ENCODE results near the gene C1orf210. TPM values are rescaled to one million over a fixed set of nuclear protein-coding genes. Genes with fewer than 3 reads are reported as not detected.

The C1orf210 gene
- total RNA-seq, 1 donor from 2014 or later = not detected

GRCh38 chr1:43307458-43308158 lies 22.2 kb upstream of the C1orf210 start:
- Mint-ChIP-seq H3K36me3 (ENCODE audit: low read depth) (no peaks in the 10 kb centered on the region), H3K27ac (no peak overlapping the region), H3K4me3 (no peak overlapping the region), H3K27me3 (ENCODE audit: insufficient read depth) (peaks cover 7% of the 10 kb centered on the region), H3K4me1 (ENCODE audit: low read depth) (no peaks in the 10 kb centered on the region), H3K9me3 (no peaks in the 10 kb centered on the region)
- intact Hi-C loops (cut with micrococcal nuclease) = no loop called here
- no peak for DNase-seq (ENCODE audit: low spot score)

- no peak overlapping the region for H3K4me3 Mint-ChIP-seq
- no peaks in the 10 kb centered on the region for H3K4me1 Mint-ChIP-seq (ENCODE audit: low read depth)
- DNase-seq (ENCODE audit: low spot score) = no peak
- peaks cover 7% of the 10 kb centered on the region for H3K27me3 Mint-ChIP-seq (ENCODE audit: insufficient read depth)
- no peaks in the 10 kb centered on the region for H3K9me3 Mint-ChIP-seq
- intact Hi-C loops (cut with micrococcal nuclease) = no loop called here
- no peaks in the 10 kb centered on the region for H3K36me3 Mint-ChIP-seq (ENCODE audit: low read depth)
- no peak overlapping the region for H3K27ac Mint-ChIP-seq
These were observed 21.5 kb upstream of the C1orf210 start for GRCh38 chr1:43306688-43307457.

DNA sequence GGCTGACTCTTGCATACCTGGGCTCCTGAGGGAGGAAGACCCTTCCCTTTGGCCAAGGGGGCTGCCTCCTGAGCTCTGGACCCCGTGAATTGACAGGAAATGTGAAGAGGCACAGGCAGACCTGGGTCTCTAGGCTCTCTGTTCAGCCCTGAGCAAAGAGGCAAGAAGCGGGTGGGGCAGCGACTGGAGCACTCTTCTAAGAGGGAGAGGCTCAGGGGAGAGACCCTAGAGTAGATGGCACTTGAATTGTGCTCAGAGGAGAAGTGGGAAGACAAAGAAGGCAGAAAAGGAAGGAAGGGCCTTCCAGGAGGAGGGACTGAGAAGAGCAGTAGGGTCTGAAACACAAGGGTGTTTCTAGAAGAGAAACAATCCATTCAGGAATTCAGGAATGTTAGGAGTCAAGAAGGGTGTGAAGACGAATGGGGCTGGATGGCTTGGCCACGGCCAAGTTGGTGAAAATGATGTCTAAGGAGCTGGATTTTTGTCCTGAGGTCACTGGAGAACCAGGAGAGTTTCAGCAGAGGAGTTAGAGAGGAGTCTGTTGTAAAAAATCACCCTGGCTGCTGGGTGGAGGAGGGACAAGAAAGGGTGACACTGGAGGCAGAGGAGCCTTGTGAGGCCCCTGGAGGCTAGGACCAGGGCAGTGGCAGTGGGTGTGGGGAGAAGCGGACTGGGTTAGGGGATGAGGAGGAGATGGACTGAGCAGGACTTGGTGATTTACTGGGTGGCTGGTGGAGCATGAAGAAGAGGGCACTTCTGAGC lies 20.7 kb upstream of the C1orf210 start:
- Mint-ChIP-seq H3K27me3 (ENCODE audit: insufficient read depth) (peaks cover 7% of the 10 kb centered on the region), H3K27ac (no peak overlapping the region)
- intact Hi-C loops (cut with micrococcal nuclease) = no loop called here

GRCh38 chr1:43305461-43305860 lies 20.1 kb upstream of the C1orf210 start:
- Mint-ChIP-seq H3K27me3 (ENCODE audit: insufficient read depth) (peaks cover 6% of the 10 kb centered on the region), H3K4me3 (no peak overlapping the region), H3K9me3 (no peaks in the 10 kb centered on the region), H3K4me1 (ENCODE audit: low read depth) (no peaks in the 10 kb centered on the region), H3K36me3 (ENCODE audit: low read depth) (no peaks in the 10 kb centered on the region), H3K27ac (no peak overlapping the region)
- intact Hi-C loops (cut with micrococcal nuclease) = no loop called here
- DNase-seq (ENCODE audit: low spot score) = no peak

More for the DNA sequence above, 20.7 kb upstream of the C1orf210 start:
- H3K4me3 Mint-ChIP-seq = no peak overlapping the region
- DNase-seq (ENCODE audit: low spot score) = no peak
- H3K36me3 Mint-ChIP-seq (ENCODE audit: low read depth) = no peaks in the 10 kb centered on the region
- H3K9me3 Mint-ChIP-seq = no peaks in the 10 kb centered on the region
- H3K4me1 Mint-ChIP-seq (ENCODE audit: low read depth) = no peaks in the 10 kb centered on the region

- intact Hi-C loops (cut with micrococcal nuclease) = no loop called here
- Mint-ChIP-seq H3K9me3 (no peaks in the 10 kb centered on the region), H3K36me3 (ENCODE audit: low read depth) (no peaks in the 10 kb centered on the region), H3K4me1 (ENCODE audit: low read depth) (no peaks in the 10 kb centered on the region), H3K27me3 (ENCODE audit: insufficient read depth) (peaks cover 4% of the 10 kb centered on the region), H3K4me3 (no peak overlapping the region), H3K27ac (no peak overlapping the region)
- no peak for DNase-seq (ENCODE audit: low spot score)
These were observed 19.5 kb upstream of the C1orf210 start for GRCh38 chr1:43304771-43305300.

GRCh38 chr1:43304314-43304681 lies 18.9 kb upstream of the C1orf210 start:
- Mint-ChIP-seq H3K4me1 (ENCODE audit: low read depth) (no peaks in the 10 kb centered on the region), H3K4me3 (no peak overlapping the region), H3K27me3 (ENCODE audit: insufficient read depth) (peaks cover 4% of the 10 kb centered on the region), H3K27ac (no peak overlapping the region), H3K9me3 (no peaks in the 10 kb centered on the region), H3K36me3 (ENCODE audit: low read depth) (no peaks in the 10 kb centered on the region)
- DNase-seq (ENCODE audit: low spot score) = no peak
- intact Hi-C loops (cut with micrococcal nuclease) = no loop called here

- no peak overlapping the region for H3K27ac Mint-ChIP-seq
- H3K27me3 Mint-ChIP-seq (ENCODE audit: insufficient read depth) = peaks cover 4% of the 10 kb centered on the region
- no peaks in the 10 kb centered on the region for H3K36me3 Mint-ChIP-seq (ENCODE audit: low read depth)
- DNase-seq (ENCODE audit: low spot score) = no peak
- no peaks in the 10 kb centered on the region for H3K9me3 Mint-ChIP-seq
- intact Hi-C loops (cut with micrococcal nuclease) = no loop called here
- H3K4me3 Mint-ChIP-seq = no peak overlapping the region
- no peaks in the 10 kb centered on the region for H3K4me1 Mint-ChIP-seq (ENCODE audit: low read depth)
These were observed 18.3 kb upstream of the C1orf210 start for GRCh38 chr1:43303471-43304313.

- Mint-ChIP-seq H3K4me3 (no peak overlapping the region), H3K4me1 (ENCODE audit: low read depth) (no peaks in the 10 kb centered on the region), H3K9me3 (no peaks in the 10 kb centered on the region), H3K36me3 (ENCODE audit: low read depth) (no peaks in the 10 kb centered on the region), H3K27ac (no peak overlapping the region), H3K27me3 (ENCODE audit: insufficient read depth) (peaks cover 4% of the 10 kb centered on the region)
- intact Hi-C loops (cut with micrococcal nuclease) = no loop called here
- no peak for DNase-seq (ENCODE audit: low spot score)
These were observed 17.5 kb upstream of the C1orf210 start for GRCh38 chr1:43302721-43303470.

- intact Hi-C loops (cut with micrococcal nuclease) = no loop called here
- no peaks in the 10 kb centered on the region for H3K36me3 Mint-ChIP-seq (ENCODE audit: low read depth)
- no peak overlapping the region for H3K4me3 Mint-ChIP-seq
- H3K9me3 Mint-ChIP-seq = no peaks in the 10 kb centered on the region
- DNase-seq (ENCODE audit: low spot score) = no peak
- H3K27me3 Mint-ChIP-seq (ENCODE audit: insufficient read depth) = no peaks in the 10 kb centered on the region
- no peak overlapping the region for H3K27ac Mint-ChIP-seq
- peaks cover under 1% of the 10 kb centered on the region for H3K4me1 Mint-ChIP-seq (ENCODE audit: low read depth)
These were observed 16.8 kb upstream of the C1orf210 start for GRCh38 chr1:43302201-43302600.

- H3K36me3 Mint-ChIP-seq (ENCODE audit: low read depth) = no peaks in the 10 kb centered on the region
- no peaks in the 10 kb centered on the region for H3K9me3 Mint-ChIP-seq
- H3K27ac Mint-ChIP-seq = no peak within 1 kb of the TSS
- no peak for DNase-seq (ENCODE audit: low spot score)
- H3K4me3 Mint-ChIP-seq = no peak within 1 kb of the TSS
- H3K27me3 Mint-ChIP-seq (ENCODE audit: insufficient read depth) = no peaks in the 10 kb centered on the region
- peaks cover 14% of the 10 kb centered on the region for H3K4me1 Mint-ChIP-seq (ENCODE audit: low read depth)
- intact Hi-C loops (cut with micrococcal nuclease) = no loop called here
These were observed 15.2 kb upstream of the C1orf210 start, which contains the start of gene TIE1 for GRCh38 chr1:43300378-43301094. Gene TIE1 (plus strand): TSS chr1:43300982. CDS start chr1:43301072, 90 bp downstream.

DNA sequence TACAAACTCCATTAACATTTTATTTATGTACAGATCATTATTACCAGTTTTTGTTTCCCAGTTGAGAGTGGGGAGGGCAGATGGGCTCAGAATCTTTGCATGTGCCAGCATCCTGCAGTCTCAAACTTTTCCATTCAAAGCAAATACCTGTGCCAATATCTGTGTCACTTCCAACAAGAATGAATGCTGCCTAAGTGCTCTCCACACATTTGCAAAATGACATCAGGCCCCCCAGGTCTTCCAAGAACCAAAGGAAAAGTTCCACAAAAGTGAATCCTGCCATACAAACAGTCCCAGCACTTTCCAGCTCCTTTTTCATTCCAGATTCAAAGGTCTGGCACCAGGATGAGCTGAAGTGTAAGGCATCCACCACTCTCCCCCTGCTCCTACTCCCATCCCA lies 13.7 kb upstream of the C1orf210 start:
- H3K27me3 Mint-ChIP-seq (ENCODE audit: insufficient read depth) = no peaks in the 10 kb centered on the region
- intact Hi-C loops (cut with micrococcal nuclease) = no loop called here
- H3K4me3 Mint-ChIP-seq = no peak overlapping the region
- H3K36me3 Mint-ChIP-seq (ENCODE audit: low read depth) = no peaks in the 10 kb centered on the region
- H3K9me3 Mint-ChIP-seq = no peaks in the 10 kb centered on the region
- H3K4me1 Mint-ChIP-seq (ENCODE audit: low read depth) = peaks cover 22% of the 10 kb centered on the region
- H3K27ac Mint-ChIP-seq = no peak overlapping the region
- DNase-seq (ENCODE audit: low spot score) = no peak
